GM23248 (cell line): ENCODE data around the gene WBP2NL.

Experiments
- EZH2 ChIP-seq: fragments of 200-600 bp; sonication (generic); IDR thresholded peaks from 2 replicates; pipeline ENCODE4 v1.6.1; 2018; ENCODE audit warnings: antibody characterized with exemption, mild to moderate bottlenecking; ENCODE audit not compliant: insufficient read depth, poor library complexity, severe bottlenecking
- EZH2phosphoT487 ChIP-seq: fragments of 200-600 bp; sonication (generic); IDR thresholded peaks from 2 replicates; pipeline ENCODE4 v1.6.1; 2018; ENCODE audit warnings: antibody characterized with exemption, moderate library complexity, mild to moderate bottlenecking, low read depth; ENCODE audit not compliant: insufficient read depth

DNA sequence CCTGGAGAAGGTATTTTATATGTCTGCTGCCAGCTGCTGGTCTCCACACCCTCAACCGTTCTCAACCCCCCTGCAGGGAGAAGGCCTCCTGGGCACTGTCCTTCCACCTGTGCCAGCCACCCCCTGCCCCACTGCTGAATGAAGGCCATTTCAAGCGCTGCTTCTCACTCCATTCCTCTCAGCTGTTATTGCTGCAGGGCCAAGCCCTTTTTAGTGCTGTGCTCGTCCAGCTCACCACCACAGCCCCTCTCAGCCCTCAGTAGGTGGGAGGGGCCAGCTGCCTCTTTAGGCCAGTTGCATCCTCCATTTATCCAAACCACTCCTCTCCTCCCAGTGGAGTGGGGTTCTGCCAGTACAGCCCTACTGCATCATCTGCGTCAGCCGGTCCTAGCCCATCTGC, 1.8 kb upstream of the WBP2NL start:
- TF ChIP-seq EZH2 (no peak), EZH2phosphoT487 (no peak)
